ENCODE results near the gene IL23A.

- no peak for TF ChIP-seq PRDM10 (CRISPR knock-in tag; IDR thresholded peaks at IDR 0.05; ENCODE audit: low read depth)
- no peak for TF ChIP-seq KIAA2018 (CRISPR knock-in tag; IDR thresholded peaks at IDR 0.05; ENCODE audit: borderline replicate concordance)
- TF ChIP-seq CTCF (CRISPR knock-in tag; IDR thresholded peaks at IDR 0.05): no peak
- no peak for TF ChIP-seq HCFC1 (IDR thresholded peaks at IDR 0.05; ENCODE audit: low read depth, low read length)
Observed at GRCh38 chr12:56308714-56309113, 30.0 kb upstream of the IL23A start.

Data from HepG2 (cell line).